HG03457 (cell line): ENCODE results near the gene HLX.

Experiments used
- ATAC-seq: cut with Tn5 transposase; IDR thresholded peaks from one replicate; pipeline ENCODE4 v1.9.1; 2021; ENCODE audit warnings: moderate number of reproducible peaks; ENCODE audit not compliant: unreplicated experiment

HLX gene

DNA sequence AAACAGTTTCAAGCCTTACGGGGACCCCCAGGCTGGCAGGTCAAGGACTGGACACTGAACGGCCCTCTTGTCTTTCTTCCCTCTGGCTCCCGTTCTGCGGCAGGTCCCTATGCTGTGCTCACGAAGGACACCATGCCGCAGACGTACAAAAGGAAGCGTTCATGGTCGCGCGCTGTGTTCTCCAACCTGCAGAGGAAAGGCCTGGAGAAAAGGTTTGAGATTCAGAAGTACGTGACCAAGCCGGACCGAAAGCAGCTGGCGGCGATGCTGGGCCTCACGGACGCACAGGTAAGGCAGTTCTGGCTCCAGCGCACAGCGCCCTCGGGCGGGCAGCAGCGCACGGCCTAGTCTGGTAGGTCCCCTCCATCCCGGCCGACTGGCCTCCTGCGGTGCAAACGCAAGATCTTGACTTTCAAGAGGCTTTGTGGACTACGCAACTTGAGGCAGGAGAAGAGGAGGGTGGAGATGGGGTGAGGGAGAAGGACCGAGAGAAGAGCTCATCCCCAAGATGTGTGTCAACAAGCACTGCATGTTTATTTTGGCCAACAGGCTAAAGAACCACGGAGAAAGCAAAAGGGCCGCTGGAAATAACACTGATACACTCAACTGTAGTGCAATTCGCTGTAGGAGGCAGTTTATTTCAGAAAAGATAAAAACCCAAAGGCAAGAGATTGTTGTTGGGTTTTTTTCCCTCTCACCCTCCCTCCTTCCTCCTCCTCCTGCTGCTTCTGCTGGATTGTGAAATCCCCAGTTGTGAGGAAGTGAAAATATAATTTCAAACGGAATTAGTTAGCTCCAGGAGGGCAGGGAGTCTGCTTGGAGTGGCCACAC lies 3.0 kb downstream of the HLX start:
- ATAC-seq = no peak

DNA sequence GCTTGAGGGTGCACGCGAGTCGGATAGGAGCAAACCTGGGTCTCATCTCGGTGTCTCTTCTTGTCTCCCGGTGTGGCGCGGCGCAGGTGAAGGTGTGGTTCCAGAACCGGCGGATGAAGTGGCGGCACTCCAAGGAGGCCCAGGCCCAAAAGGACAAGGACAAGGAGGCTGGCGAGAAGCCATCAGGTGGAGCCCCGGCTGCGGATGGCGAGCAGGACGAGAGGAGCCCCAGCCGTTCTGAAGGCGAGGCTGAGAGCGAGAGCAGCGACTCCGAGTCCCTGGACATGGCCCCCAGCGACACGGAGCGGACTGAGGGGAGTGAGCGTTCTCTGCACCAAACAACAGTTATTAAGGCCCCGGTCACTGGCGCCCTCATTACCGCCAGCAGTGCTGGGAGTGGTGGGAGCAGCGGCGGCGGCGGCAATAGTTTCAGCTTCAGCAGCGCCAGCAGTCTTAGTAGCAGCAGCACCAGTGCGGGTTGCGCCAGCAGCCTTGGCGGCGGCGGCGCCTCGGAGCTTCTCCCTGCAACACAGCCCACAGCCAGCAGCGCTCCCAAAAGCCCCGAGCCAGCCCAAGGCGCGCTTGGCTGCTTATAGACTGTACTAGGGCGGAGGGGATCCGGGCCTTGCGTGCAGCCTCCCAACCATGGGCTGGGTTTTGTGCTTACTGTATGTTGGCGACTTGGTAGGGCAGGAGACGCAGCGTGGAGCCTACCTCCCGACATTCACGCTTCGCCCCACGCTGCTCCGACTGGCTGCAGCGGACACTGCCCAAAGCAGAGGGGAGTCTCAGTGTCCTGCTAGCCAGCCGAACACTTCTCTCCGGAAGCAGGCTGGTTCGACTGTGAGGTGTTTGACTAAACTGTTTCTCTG lies 5.1 kb downstream of the HLX start:
- no peak for ATAC-seq

GRCh38 chr1:220884981-220885918 lies 6.0 kb downstream of the HLX start:
- no peak for ATAC-seq

GRCh38 chr1:220885971-220886370 lies 6.7 kb downstream of the HLX start:
- no peak for ATAC-seq

- ATAC-seq = no peak
Observed at GRCh38 chr1:220886470-220887201, 7.4 kb downstream of the HLX start.

- ATAC-seq = no peak
Observed at GRCh38 chr1:220887202-220887519, 7.9 kb downstream of the HLX start.

DNA sequence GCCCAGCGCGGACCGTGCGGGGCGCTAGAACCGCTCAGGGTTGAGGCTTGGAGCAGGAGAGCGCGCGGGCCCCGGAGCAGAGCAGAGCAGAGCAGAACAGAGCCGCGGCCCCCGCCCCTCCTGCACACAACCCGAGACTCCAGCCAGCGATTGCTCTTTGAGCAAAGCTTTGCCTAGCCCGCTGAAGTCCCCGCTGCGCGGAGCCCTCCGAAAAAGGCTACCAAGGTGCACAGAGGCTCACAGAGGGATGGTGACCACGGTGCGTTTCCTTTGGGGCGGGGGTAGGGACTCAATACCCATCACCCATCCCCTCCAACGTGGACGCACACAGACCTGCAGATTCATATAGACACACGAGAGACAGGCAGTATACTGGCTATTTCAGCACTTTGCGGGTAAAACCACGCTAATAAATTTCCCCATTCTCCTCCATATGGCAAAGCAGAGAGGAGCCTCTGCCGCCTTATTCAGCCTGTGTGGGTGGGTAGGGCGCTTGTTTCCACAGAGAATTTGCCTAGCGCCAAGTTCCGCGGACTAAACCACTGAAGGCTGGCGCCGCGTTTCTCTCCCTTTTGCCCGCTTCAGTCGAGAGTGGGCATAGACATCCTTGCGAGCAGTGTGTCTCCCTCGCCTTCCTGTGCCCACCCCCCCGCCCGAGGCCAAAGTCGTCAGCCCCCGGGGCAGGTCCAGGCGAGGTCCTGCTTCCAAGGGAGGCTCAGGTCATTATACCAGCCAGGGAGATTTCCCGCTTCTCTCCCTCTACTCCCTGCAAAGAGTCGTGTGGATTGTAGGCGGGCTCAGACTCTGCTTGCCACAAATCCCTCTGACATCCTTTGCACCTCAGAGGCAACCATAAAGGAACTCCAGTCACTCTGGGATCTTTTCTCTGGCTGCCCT lies 8.5 kb downstream of the HLX start:
- ATAC-seq = no peak

DNA sequence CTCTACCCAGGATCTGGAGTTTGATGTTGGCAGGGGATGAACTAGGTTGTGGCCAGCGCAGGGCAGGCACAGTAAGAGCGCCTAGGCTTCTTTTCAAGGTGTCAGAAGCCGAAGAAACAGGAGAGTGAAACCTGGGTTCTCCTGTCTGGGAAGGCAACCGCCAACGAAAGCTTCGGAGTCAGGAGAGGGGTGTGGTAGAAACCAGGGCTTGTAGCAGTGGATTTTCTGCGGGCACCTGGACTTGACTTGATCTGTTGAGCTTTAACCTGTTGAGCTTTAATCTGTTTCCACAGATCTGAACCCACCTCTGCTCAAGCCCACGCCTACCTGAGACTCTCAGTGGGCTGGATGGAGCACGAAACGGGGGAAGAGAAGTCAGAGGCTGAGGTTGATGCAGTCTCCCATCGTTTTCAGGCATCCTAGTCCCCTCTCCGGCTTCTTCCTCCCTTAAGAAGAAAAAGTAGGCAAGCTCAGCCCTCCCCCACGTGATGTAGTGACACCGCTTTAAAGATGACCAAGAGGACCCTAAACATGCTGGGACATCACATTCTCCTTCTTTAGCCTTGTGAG lies 9.3 kb downstream of the HLX start:
- ATAC-seq = no peak

DNA sequence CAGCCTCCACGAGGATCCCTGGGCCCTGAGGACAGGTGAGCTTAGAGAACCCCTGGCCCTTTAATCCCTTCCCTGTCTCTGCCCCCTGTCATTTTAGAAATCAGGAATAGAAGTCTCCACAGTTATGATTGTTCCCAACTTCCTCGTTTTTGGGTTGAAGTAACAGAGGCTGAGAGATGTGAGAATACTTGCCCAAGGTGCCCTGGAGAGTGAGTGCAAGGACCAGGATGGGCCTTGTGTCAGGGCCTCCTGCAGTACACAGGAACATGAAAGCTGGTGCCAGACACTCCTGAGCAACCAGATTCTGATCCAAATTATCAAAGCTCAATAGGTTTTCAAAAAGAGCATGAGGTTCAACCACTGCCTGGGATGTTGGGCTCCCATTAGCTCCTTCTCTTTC lies 10.1 kb downstream of the HLX start:
- no peak for ATAC-seq

GRCh38 chr1:220889848-220890287 lies 10.6 kb downstream of the HLX start:
- no peak for ATAC-seq

DNA sequence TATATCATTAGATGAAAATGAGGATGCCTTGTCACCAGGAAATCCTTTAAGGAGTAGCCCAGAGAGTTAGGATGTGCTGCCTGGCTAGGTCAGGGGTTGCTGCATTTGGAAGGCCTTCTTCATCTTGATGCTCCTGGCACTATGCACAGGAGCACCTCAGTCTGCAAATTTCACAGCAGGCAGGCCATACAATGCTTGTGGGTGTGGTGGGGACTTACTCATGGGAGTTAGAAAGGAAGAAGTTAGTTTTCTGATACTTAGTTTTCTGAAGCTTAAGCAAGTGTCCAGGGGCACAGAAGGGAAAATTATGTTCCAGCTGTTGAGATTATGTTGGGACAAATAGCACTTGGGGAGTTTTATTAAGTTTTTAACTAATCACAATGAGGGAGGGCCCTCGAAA lies 11.4 kb downstream of the HLX start:
- ATAC-seq = no peak

GRCh38 chr1:220891224-220892085 lies 12.2 kb downstream of the HLX start:
- ATAC-seq = no peak

DNA sequence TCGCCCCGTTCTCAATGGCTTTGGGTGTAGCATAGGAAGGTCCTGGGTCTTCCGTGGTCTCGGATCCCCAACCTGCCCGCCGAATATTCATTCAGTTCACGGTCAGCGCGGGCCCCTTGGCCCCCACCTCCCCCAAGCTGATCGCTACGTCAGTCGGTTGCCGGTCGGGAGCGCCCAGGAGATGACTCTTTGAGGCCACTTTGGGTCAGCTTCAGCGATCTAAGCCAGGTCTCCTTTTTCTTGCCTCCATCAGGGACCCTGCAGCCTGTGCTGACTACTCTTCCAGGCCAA lies 12.8 kb downstream of the HLX start:
- no peak for ATAC-seq

DNA sequence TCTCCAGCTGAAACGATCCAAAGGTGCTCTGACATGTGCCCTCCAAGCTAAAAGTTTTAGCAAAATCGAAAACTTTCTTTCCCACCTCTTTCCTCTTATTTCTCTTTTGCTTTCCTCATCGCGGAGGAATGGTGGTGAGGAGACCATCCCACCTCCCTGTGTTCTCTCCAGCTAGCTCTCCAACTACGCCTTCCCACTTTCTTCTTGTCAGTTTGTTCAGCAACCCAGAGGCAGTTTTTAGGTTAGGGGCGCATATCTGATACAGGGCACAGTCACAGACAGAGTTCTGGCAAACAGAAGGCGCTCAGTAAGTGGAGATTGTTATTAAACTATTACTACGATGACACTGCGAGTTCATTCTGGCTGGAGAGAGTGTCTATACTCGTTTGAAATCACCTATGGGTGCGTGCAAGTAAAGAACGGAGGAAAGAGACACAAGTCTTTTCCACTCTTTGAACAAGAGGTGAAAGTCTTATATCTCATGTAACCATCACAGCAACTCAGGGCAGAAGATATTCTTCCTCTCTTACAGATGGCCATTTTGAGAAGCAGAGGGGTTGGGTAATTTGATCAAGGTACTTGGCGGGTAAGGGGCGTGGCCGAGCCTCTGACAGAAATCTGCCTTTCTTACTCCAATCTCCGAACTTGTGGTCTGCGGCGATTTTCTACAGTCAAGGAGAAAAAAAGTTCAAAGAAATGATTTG lies 13.9 kb downstream of the HLX start:
- no peak for ATAC-seq

DNA sequence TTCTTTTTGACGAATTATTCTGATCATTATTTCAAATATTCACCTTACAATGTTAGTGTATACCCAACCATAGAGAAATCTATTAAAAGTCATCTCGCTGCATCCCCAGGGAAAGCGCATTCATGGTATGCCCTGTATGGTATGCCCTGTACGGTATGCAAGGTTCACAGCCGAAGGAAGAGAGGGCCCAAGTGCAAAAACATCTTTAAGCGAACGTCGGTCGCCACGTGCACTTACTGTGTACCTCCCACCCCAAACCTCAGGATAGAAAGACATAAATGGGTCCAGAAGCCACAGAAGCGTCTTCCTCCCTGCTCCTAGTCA lies 14.4 kb downstream of the HLX start:
- ATAC-seq = no peak

GRCh38 chr1:220894025-220894923 lies 15.0 kb downstream of the HLX start:
- no peak for ATAC-seq

DNA sequence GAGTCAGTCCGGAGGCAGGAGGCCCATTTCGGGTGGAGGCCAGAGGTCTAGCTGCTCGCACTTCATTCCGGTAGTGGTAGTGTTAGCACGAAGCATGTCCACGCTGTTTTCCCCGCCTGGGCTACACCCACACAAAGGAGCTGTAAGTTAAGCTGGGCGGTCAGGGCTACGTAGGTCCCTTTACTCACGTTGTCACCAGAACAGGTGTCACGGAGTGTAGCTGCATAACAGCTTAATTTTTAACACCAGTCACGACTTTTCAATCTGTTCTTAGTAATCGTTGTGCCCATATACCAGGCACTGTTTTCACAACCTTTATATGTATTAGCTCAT lies 15.6 kb downstream of the HLX start:
- ATAC-seq = no peak
